CD4-positive, alpha-beta T cell treated with Interleukin-1 beta for 1 hour (primary cell): Measurements from ENCODE around the gene MAST3.
A peak's percentile ranks its signal among the peaks of the same experiment; 100 is the strongest.

Source experiments
- DNase-seq, 2 donors: peaks; one replicate each; pipeline ENCODE4 v3.0.0-alpha.2; 2020 to 2022

MAST3 gene

DNA sequence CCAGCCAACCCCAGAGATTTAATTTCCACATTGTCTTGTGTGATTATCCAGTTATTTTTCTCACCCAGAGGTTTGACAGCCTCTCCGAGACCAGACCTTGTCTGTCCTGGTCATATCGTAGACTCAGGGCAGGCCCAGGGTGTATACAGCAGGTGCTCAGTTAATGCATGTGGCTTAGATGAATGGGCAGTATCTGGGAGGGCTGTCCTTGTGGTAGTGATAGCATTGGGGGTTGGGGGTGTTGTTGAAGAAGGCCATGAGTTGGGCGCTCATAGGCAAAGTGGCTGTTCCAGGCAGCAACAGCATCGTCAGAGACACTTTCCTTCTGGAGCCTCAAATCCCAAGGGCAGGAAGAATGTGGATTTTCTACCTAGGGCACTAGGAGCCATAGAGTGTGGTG is 16.9 kb downstream of the MAST3 start:
- DNase-seq, result no peak

- no peak for DNase-seq
These were observed 19.8 kb downstream of the MAST3 start for GRCh38 chr19:18117364-18117691.

- peak; percentile 97 for DNase-seq
These were observed 20.3 kb downstream of the MAST3 start for GRCh38 chr19:18117692-18118378.

GRCh38 chr19:18118420-18119012 is 20.9 kb downstream of the MAST3 start:
- DNase-seq, result no peak

- DNase-seq, result peak; percentile 32 to 58
These were observed 21.6 kb downstream of the MAST3 start for GRCh38 chr19:18119013-18119716.

- DNase-seq, result peak; percentile 51 to 66
These were observed 22.1 kb downstream of the MAST3 start for GRCh38 chr19:18119717-18120105.

GRCh38 chr19:18120127-18120526 is 22.5 kb downstream of the MAST3 start:
- DNase-seq, result no peak

- no peak for DNase-seq
These were observed 23.6 kb downstream of the MAST3 start for GRCh38 chr19:18121166-18121565.

DNA sequence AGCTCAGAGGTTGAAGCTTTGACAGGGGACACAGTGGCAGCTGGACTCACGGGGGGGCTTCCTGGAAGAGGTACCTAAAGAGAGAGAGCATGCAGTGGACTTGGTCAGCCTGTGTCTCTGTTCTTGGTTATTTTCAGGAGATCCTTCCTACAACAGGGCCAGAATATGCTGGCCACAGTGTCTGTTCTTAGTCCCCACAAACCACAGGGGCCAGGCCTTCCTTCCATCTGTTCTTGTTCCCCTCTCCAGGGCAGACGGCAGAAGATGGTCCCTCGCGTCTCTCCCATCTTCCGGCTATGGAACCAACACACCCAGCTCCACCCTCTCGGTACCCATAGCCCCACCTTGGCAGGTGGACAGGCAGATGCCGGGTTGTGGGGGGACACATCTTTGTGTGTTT is 24.8 kb downstream of the MAST3 start:
- DNase-seq, result no peak

GRCh38 chr19:18122860-18123795 is 25.6 kb downstream of the MAST3 start:
- no peak for DNase-seq

DNA sequence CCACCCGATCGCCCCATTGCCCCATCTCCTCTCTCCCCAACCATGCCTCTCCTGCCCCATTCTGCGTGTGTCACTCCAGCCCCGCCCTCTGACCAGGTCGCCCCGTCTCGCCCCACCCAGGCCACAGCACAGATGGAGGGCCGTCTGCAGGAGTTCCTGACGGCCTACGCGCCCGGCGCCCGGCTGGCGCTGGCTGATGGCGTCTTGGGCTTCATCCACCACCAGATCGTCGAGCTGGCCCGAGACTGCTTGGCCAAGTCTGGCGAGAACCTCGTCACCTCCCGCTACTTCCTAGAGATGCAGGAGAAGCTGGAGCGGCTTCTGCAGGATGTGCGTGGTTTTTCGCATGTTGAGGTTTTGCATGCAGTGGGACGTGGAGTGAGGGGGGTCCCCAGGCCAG is 26.2 kb downstream of the MAST3 start:
- DNase-seq, result no peak

DNA sequence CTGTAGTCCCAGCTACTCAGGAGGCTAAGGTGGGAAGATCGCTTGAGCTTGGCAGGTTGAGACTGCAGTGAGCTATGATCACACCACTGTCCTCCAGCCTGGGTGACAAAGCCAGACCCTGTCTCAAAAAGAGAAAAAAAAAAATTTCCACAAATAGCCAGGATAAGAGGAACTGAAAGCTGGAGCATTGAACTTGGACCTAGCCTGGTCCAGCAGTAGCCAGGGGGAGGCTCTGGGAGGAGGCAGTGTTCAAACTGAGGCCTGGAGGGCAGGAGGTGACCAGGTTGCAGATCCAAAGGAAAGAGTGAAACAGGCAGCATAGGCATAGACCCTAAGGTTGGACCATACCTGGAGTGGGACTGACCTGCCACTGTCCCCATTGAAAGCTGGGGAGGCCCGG is 28.5 kb downstream of the MAST3 start:
- DNase-seq, result no peak

GRCh38 chr19:18128044-18128443 is 30.5 kb downstream of the MAST3 start:
- DNase-seq, result peak; percentile 35 to 60

- no peak for DNase-seq
These were observed 31.2 kb downstream of the MAST3 start for GRCh38 chr19:18128805-18129204.

DNA sequence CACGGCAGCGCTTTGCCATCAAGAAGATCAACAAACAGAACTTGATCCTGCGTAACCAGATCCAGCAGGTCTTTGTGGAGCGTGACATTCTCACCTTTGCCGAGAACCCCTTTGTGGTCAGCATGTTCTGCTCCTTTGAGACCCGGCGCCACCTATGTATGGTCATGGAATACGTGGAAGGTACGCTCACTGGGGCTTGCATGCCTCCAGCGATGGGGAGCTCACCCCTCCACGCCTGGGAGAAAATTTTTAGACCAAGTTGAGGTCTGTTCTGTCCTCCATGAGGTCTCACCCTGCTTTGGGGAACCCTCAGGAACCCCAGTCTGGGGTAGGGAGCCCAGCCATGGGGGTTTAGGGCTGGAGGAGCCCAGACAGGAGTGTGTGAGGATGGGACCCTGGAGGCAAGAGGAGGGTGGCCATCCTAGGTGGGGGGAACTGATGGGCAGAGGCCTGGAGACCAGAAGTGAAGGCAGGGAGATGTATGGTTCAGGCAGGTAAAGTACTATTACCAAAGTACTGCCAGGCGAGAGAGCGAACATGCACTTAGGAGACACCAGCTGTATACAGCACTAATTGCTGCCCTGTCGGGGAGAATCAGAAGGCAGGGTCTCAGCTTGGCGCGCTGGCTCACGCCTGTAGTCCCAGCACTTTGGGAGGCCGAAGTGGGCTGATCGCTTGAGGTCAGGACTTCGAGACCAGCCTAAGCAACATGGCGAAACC is 33.1 kb downstream of the MAST3 start:
- DNase-seq, result no peak

DNA sequence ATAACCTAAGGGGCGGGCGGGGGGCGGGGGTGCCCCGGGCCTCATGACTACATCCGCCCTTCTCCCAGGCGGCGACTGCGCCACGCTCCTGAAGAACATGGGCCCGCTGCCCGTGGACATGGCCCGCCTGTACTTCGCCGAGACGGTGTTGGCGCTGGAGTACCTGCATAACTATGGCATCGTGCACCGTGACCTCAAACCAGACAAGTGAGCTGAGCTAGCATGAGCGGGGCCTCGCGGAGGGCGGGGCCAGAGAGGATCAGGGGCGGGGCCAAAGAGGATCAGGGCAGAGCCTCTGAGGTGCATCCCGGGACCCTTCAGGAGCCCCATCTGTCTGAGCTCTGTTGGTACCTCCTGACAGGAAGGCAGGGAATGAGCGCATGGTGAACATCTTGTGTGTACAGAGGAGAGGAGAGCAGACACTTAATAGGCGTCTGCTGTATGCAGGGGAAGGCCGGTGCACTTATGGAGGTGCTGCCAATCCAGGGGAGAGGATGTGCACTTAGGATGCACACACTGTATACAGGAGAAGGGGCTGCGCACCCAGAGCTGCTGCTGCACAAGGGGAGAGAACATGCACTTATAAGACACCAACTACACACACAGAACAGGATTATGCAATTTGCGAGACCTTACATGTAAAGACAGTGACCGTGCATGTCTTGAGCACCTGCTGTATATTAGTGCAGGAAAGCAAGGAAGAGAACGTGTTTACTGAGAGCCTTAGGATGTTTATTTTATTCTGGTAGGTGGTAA is 34.4 kb downstream of the MAST3 start:
- DNase-seq, result no peak

GRCh38 chr19:18135712-18136584 is 38.4 kb downstream of the MAST3 start:
- DNase-seq, result no peak

GRCh38 chr19:18137242-18137641 is 39.7 kb downstream of the MAST3 start:
- no peak for DNase-seq

- no peak for DNase-seq
These were observed 40.2 kb downstream of the MAST3 start for GRCh38 chr19:18137657-18138339.

- no peak for DNase-seq
These were observed 42.9 kb downstream of the MAST3 start for GRCh38 chr19:18140473-18140872.
